GM12801 (cell line): ENCODE results near the gene HIC1.

Experiments used
- CTCF ChIP-seq: IDR thresholded peaks from one replicate; pipeline ENCODE4 v1.5.1; 2011; ENCODE audit warnings: control low read depth; ENCODE audit not compliant: insufficient read length; ENCODE audit errors: extremely low read depth

Gene HIC1

DNA sequence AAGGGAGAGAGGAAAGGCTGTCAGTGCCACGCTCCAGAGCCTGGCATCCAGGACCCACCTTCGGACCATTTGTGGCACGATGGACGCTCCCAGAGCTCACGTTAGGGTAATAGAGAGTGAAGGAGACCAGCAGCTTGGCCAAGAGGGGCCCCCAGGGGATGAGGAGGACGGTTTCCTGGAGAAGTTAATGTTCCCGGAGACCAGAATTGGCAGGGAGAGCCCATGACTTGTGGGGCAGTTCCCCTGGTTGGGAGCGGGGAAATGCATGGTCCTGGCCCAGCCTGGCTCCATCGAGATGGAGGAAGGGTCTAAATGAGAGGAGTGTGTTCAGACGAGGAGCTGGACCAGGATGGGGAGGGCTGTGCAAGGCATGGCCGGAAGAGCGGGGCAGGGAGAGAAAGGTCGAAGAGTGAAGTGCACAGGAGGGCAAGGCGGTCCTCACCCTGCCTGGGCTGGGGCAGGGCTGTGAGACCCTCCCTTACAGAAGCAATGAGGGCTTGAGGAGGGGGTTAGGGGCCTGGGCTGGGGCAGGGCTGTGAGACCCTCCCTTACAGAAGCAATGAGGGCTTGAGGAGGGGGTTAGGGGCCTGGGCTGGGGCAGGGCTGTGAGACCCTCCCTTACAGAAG, 2.9 kb upstream of the HIC1 start:
- no peak for TF ChIP-seq CTCF

GRCh38 chr17:2053380-2054261, 1.3 kb upstream of the HIC1 start:
- TF ChIP-seq CTCF: no peak

- no peak for TF ChIP-seq CTCF
These were observed 716 bp upstream of the HIC1 start for GRCh38 chr17:2054262-2054511.

- no peak for TF ChIP-seq CTCF
These were observed 646 bp downstream of the HIC1 start for GRCh38 chr17:2055292-2056205.

DNA sequence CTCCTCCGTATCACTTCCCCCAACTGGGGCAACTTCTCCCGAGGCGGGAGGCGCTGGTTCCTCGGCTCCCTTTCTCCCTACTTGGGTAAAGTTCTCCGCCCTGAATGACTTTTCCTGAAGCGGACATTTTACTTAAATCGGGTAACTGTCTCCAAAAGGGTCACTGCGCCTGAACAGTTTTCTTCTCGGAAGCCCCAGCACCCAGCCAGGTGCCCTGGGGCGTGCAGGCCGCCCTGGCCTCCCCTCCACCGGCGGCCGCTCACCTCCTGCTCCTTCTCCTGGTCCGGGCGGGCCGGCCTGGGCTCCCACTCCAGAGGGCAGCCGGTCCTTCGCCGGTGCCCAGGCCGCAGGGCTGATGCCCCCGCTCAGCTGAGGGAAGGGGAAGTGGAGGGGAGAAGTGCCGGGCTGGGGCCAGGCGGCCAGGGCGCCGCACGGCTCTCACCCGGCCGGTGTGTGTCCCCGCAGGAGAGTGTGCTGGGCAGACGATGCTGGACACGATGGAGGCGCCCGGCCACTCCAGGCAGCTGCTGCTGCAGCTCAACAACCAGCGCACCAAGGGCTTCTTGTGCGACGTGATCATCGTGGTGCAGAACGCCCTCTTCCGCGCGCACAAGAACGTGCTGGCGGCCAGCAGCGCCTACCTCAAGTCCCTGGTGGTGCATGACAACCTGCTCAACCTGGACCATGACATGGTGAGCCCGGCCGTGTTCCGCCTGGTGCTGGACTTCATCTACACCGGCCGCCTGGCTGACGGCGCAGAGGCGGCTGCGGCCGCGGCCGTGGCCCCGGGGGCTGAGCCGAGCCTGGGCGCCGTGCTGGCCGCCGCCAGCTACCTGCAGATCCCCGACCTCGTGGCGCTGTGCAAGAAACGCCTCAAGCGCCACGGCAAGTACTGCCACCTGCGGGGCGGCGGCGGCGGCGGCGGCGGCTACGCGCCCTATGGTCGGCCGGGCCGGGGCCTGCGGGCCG, 1.6 kb downstream of the HIC1 start:
- no peak for TF ChIP-seq CTCF

GRCh38 chr17:2057175-2057759, 2.4 kb downstream of the HIC1 start:
- TF ChIP-seq CTCF: no peak
